GM12875 (cell line): ENCODE measurements around the gene LHX3.

Source experiments
- H3K4me3 ChIP-seq: one replicate; pipeline ENCODE4 v1.5.1; 2011; ENCODE audit warnings: low read depth, low read length, control low read depth
- TF ChIP-seq, protein P1 (sequence below): IDR thresholded peaks from 2 replicates; pipeline ENCODE4 v1.5.1; 2011; ENCODE audit warnings: low read depth, mild to moderate bottlenecking, control low read depth, inconsistent platforms, low read length, moderate library complexity, borderline replicate concordance; ENCODE audit not compliant: insufficient read depth

LHX3 gene

DNA sequence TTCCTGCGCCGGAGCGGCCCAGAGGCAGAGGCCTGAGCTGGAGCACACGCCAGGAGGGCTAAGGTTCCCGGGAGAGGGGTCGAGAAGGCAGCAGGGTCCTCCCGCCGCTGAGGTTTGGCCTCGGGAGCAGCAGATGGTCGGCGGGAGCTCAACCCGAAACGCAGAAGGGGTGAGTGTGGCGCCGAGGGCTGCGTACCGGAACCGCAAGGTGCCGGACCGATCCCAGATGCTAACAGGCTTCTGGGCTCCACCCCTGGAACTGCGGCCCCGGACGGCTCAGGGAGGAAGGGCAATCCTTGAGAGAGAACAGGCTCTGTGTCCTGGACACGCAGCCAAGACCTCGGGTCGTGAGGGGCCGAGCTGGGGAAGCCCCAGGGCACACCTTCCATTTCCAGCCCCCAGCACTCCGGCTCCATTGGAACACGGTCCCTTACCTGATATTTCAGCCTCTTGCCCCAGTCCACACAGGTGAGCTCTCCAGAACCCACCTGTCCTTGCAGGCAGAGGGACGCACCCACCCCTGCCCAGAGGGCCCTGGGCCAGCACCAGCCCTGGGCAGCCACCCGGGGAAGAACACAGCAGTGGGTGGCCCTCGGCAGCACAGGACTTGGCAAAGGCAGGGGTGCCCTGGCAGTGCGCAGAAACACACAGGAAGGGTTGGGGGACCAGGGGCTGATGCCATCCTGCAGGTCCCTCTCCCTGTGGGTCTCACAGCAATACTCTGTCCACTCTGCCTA is 1.4 kb downstream of the LHX3 start:
- TF ChIP-seq, protein P1, sequence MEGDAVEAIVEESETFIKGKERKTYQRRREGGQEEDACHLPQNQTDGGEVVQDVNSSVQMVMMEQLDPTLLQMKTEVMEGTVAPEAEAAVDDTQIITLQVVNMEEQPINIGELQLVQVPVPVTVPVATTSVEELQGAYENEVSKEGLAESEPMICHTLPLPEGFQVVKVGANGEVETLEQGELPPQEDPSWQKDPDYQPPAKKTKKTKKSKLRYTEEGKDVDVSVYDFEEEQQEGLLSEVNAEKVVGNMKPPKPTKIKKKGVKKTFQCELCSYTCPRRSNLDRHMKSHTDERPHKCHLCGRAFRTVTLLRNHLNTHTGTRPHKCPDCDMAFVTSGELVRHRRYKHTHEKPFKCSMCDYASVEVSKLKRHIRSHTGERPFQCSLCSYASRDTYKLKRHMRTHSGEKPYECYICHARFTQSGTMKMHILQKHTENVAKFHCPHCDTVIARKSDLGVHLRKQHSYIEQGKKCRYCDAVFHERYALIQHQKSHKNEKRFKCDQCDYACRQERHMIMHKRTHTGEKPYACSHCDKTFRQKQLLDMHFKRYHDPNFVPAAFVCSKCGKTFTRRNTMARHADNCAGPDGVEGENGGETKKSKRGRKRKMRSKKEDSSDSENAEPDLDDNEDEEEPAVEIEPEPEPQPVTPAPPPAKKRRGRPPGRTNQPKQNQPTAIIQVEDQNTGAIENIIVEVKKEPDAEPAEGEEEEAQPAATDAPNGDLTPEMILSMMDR, result no peak
- no peak overlapping the region for H3K4me3 ChIP-seq

DNA sequence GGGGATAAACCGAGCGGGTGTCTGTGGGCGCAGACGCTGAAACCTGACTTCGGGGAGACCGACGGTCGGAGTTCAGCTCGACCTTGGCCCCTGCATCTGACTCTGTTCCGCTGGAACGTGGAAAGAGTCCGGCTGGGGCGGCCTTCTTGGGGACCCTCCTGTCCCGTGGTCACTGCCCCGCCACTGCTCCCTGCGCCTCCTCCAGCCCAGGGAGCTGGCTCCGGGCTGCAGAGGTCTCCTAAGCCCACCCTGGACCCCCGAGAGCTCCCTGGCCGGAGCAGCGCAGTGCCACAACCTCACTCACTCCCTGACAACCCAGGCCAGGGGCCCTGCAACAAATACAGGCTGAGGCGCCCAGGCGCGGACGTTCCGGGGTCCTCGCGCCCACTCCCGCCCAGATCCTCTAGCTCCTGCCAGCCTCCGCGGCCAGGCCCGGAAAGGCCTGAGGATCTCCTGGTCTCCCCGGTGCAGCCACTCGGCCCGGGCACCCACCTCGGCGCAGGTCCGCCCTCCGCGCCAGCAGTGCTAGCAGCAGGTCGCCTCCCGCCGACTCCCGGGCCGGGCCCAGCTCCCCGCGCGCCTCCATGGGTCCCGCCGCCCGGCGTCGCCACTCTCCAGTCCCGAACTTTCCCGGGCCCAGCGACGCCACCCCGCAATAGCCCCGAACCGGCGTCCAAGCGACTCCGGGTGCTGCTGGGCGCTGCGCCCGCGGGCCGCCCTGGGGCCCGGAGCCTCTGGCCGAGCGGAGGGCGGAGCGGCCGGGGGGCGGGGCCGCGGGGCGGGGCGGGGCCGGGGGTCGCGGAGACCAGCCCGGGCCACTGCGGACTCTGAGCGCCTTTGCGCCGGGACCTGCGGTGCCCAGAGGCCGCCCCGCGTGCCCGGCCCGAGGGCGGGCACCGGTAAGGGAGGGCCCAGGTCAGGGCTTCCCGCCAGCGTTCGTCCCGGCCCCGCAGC is 2.2 kb downstream of the LHX3 start:
- TF ChIP-seq, protein P1, result no peak
- H3K4me3 ChIP-seq, result no peak overlapping the region

DNA sequence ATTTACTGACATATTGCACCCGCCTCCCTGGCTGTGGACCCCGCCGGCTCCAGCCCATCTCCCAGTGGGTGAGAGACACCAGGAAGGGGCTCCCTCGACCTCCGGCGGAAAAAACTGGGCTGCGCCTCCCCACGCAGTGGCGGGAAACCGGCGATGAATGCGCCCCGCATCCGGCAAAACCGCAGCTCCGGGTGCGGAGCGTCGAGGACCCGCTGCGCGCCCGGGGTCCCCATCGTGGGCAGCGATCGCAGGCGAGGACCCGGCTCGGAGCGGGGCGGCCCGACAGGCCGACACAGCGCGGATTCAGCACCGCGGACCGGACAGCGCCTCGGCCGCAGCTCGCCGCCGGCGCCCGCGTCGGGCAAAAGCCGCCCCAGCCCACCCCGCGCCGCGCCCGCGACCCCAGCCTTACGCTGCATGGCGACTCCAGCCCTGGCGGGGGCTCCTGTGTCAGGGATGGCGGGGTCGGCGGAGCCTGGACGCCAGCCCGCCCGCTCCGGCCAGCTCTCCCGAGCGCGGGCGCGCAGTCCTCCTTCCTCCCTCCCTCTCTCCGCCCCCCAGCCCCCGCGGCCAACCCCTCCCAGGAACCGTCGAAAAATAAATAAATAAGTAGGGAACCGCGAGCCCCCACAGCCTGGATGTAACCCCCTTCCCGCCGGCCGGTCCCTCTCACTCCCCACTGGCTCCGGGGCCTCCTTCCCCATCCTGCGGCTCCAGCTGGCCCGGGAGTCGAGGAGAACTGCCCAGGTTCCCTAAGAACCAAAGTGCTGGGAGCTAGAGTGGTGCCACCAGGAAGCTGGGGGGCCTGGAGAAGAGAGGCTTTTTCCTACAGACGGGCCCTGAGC is 3.1 kb downstream of the LHX3 start:
- no peak overlapping the region for H3K4me3 ChIP-seq
- TF ChIP-seq, protein P1, result no peak

DNA sequence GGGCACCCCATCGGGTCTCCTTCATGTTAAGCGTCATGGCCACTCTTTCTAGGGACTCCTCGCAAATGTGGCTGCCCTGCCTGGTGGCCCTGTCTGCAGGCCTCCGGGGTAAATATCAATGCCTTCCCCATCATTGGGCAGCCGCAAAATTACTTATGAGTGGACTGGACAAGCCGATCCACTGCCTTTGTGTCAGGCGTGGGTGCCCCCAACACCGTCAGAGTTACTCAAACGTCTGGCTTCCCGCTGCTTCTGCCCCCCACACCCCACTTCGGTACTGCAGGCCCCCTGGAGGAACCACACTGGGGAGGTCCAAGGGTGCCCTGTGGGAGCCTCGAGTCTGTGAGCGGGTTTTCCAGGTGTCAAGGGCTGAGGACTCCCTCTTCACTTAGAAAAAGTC is 3.8 kb downstream of the LHX3 start:
- H3K4me3 ChIP-seq, result no peak overlapping the region
- TF ChIP-seq, protein P1, result no peak

DNA sequence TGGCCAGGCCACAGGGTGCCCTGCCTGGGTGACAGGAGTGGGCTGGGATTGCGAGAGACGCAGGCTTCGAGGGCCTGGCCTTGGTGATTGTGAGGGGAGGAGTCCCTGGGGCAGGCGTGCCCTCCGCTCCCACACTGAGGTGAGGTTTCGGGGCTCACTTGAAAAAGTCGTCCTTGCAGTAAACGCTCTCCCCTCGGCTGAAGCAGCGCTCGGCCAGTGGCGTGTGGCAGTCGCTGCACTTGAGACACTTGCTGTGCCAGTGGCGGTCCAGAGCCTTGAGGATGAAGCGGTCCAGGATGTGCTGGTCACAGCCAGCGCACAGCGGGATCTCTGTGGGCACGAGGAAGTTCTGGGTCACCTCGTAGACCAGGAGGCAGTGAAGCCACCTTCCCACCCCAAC is 4.5 kb downstream of the LHX3 start:
- H3K4me3 ChIP-seq, result no peak overlapping the region

More for the DNA sequence above, 4.5 kb downstream of the LHX3 start:
- TF ChIP-seq, protein P1, result no peak
